Stomach (tissue), 9 donors: Measurements from ENCODE around the gene SLC7A14. TPM values are rescaled to one million over a fixed set of nuclear protein-coding genes. Genes with fewer than 3 reads are reported as not detected.
A peak's percentile ranks its signal among the peaks of the same experiment; 100 is the strongest.

Source experiments
- DNase-seq, 2 donors: peaks; one replicate each; pipeline versions ENCODE4 v3.0.0 to v3.0.0-alpha.2; 2013 to 2019
- H3K27ac ChIP-seq, 5 donors: fragments of 200-600 bp in 4 of 5; sonication (generic) in 4 of 5; one replicate each; pipeline ENCODE4 v1.5.1; 2013 to 2019; ENCODE audit warnings: mild to moderate bottlenecking in 1 of 5, moderate library complexity in 1 of 5
- H3K27me3 ChIP-seq, 3 donors: fragments of 200-600 bp; sonication (generic); one replicate each; pipeline ENCODE4 v1.5.1; 2017 to 2019; ENCODE audit warnings: mixed run types in 1 of 3
- H3K36me3 ChIP-seq, 4 donors: fragments of 200-600 bp; sonication (generic); 1 replicate in 3 of 4; 2 replicates in 1 of 4; pipeline ENCODE4 v1.5.1; 2016 to 2019
- H3K4me1 ChIP-seq, 4 donors: fragments of 200-600 bp; sonication (generic); one replicate each; pipeline ENCODE4 v1.5.1; 2016 to 2019
- H3K4me3 ChIP-seq, 4 donors: fragments of 200-600 bp; sonication (generic) in 3 of 4; one replicate each; pipeline ENCODE4 v1.5.1; 2016 to 2019; ENCODE audit warnings: mild to moderate bottlenecking in 1 of 4
- H3K9me3 ChIP-seq, 4 donors: fragments of 200-600 bp; sonication (generic); one replicate each; pipeline ENCODE4 v1.5.1; 2016 to 2019
- EP300 ChIP-seq: sonication (generic); formaldehyde crosslinking; IDR thresholded peaks from one replicate; pipeline ENCODE4 v1.6.1; 2017; ENCODE audit warnings: antibody characterized with exemption
- POLR2A ChIP-seq, 4 donors: fragments of 450-650 bp; IDR thresholded peaks; one replicate each; pipeline ENCODE4 v1.6.1; 2016; ENCODE audit warnings: antibody characterized with exemption in 4 of 4, control low read depth in 2 of 4, mild to moderate bottlenecking in 1 of 4, moderate library complexity in 1 of 4
- POLR2AphosphoS5 ChIP-seq, 3 donors: sonication (generic); formaldehyde crosslinking; IDR thresholded peaks; one replicate each; pipeline ENCODE4 v1.6.1; 2016; ENCODE audit warnings: antibody characterized with exemption in 3 of 3
- WGBS, 5 donors: extraction: QIAGEN DNeasy Blood & Tissue Kit in 3 of 5; methylation state at CpG; one replicate each; pipeline versions ENCODE4 v1.1.5 to v1.1.7; 2013 to 2018; 5-methylcytosine and 5-hydroxymethylcytosine counted together
- intact Hi-C: fragments of 100-400 bp; cut with DNase I; formaldehyde crosslinking; loops from one replicate; pipeline ENCODE4 v1.15.1; 2023; ENCODE audit warnings: low total_unique reads
- polyA plus RNA-seq, 3 donors: library from polyadenylated mRNA; stranded (reverse); fragments of 200-250 nt; gene quantifications; one replicate each; pipeline ENCODE4 v1.2.3, GENCODE V29; 2013
- total RNA-seq, 5 donors: library from RNA; depleted of rRNA; stranded (reverse); fragments of >200 nt; gene quantifications; one replicate each; pipeline versions ENCODE4 v1.1.0 to v1.2.3, GENCODE V29; 2014 to 2016
- TF ChIP-seq, protein P1 (sequence below), 7 experiments: fragments of 450-650 bp in 4 of 7; fragments of 200-600 bp in 3 of 7; sonication (generic) in 3 of 7; IDR thresholded peaks; one replicate each; pipeline ENCODE4 v1.5.1; 2016 to 2019; ENCODE audit warnings: antibody characterized with exemption in 7 of 7, control low read depth in 2 of 7, mild to moderate bottlenecking in 1 of 7
- donor health status: healthy with polysubstance abuse.
- donor health status: Bipolar disorder and iron deficiency.
- donor health status: healthy.

SLC7A14 gene
- total and polyA plus RNA-seq, 8 donors, result 0.10 to 2.4 (median 0.43) TPM; not detected in 5

DNA sequence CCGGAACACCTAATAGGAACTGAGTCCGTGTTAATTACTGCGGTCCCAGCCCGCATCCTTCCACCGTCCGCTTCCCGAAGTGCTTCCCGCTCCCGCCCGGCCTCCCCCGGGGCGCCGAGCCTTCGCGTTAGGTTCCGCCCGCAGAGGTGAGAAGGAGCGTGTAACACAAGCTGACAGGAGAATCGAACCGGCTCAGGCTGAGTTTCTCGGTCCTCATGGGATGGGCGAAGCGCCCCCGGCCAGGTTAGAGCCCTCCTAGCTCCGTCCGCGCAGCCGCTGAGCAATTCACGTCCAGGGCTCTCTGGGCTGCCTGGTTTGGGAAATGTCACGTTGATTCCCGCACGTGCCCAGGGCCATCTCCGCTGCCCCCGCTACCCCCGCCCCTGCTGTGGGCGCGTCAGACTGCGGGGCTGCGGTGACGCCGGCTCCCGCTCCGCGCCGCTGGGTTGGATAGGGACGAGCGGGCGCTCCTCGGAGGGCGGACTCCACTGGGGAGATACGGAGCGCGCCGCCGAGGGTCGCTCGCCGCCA, 166.3 kb downstream of the SLC7A14 start:
- WGBS, 5 donors, result 4 to 20% (median 4%) methylated on average over 18 to 58 of the region's 58 CpGs
- H3K27me3 ChIP-seq, result peaks cover 0 to 45% (median 30%) of the 10 kb centered on the region in 3 donors
- DNase-seq, result peak in 1 of 2 donors; percentile 72
- H3K9me3 ChIP-seq, result no peaks in the 10 kb centered on the region
- peak overlapping the region; percentile 19 to 73 (median 56) for H3K27ac ChIP-seq
- H3K36me3 ChIP-seq, result peaks cover 0 to 5% (median 0%) of the 10 kb centered on the region in 4 donors
- peak overlapping the region; percentile 45 to 67 (median 53) for H3K4me3 ChIP-seq
- peaks cover 25 to 27% (median 26%) of the 10 kb centered on the region in 4 donors for H3K4me1 ChIP-seq
- intact Hi-C loops, result loop anchor here (10.0 kb wide), 2 partner anchors 105 to 275 kb away; no protein-coding TSS in a partner anchor
- no peak for TF ChIP-seq POLR2AphosphoS5 (IDR thresholded peaks at IDR 0.05)
- TF ChIP-seq, protein P1, sequence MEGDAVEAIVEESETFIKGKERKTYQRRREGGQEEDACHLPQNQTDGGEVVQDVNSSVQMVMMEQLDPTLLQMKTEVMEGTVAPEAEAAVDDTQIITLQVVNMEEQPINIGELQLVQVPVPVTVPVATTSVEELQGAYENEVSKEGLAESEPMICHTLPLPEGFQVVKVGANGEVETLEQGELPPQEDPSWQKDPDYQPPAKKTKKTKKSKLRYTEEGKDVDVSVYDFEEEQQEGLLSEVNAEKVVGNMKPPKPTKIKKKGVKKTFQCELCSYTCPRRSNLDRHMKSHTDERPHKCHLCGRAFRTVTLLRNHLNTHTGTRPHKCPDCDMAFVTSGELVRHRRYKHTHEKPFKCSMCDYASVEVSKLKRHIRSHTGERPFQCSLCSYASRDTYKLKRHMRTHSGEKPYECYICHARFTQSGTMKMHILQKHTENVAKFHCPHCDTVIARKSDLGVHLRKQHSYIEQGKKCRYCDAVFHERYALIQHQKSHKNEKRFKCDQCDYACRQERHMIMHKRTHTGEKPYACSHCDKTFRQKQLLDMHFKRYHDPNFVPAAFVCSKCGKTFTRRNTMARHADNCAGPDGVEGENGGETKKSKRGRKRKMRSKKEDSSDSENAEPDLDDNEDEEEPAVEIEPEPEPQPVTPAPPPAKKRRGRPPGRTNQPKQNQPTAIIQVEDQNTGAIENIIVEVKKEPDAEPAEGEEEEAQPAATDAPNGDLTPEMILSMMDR (IDR thresholded peaks at IDR 0.05), result no peak
- TF ChIP-seq EP300, result no peak

GRCh38 chr3:170418422-170419398, 167.2 kb downstream of the SLC7A14 start, which contains the start of gene CLDN11:
CLDN11 (plus strand) TSS chr3:170418868; CDS start chr3:170419067, 199 bp downstream.
- Histone ChIP-seq H3K27me3 (peaks cover 0 to 45% (median 30%) of the 10 kb centered on the region in 3 donors), H3K4me3 (peak within 1 kb of the TSS; percentile 45 to 67 (median 53)), H3K4me1 (peaks cover 25 to 27% (median 26%) of the 10 kb centered on the region in 4 donors), H3K36me3 (no peaks in the 10 kb centered on the region), H3K27ac (peak within 1 kb of the TSS; percentile 19 to 73 (median 56)), H3K9me3 (no peaks in the 10 kb centered on the region)
- DNase-seq, result peak in 1 of 2 donors; percentile 78
- WGBS, 5 donors, result 4 to 13% (median 6%) methylated on average over 43 to 79 of the region's 79 CpGs
- intact Hi-C loops, result loop anchor here (10.0 kb wide), 2 partner anchors 104 to 276 kb away; no protein-coding TSS in a partner anchor
- TF ChIP-seq POLR2A (IDR thresholded peaks at IDR 0.05), result no peak
- no peak for TF ChIP-seq EP300
- TF ChIP-seq, protein P1 (IDR thresholded peaks at IDR 0.05), result peak in 1 of 7 experiments; percentile 5
- TF ChIP-seq POLR2AphosphoS5 (IDR thresholded peaks at IDR 0.05), result no peak

GRCh38 chr3:170417090-170417489, 168.8 kb downstream of the SLC7A14 start:
- no peaks in the 10 kb centered on the region for H3K9me3 ChIP-seq
- no peaks in the 10 kb centered on the region for H3K36me3 ChIP-seq
- no peak overlapping the region for H3K27ac ChIP-seq
- DNase-seq, result no peak
- H3K4me1 ChIP-seq, result peaks cover 25 to 27% (median 26%) of the 10 kb centered on the region in 4 donors
- intact Hi-C loops, result loop anchor here (10.0 kb wide), 2 partner anchors 102 to 278 kb away; no protein-coding TSS in a partner anchor
- no peak overlapping the region for H3K4me3 ChIP-seq
- no peak for TF ChIP-seq EP300
- TF ChIP-seq, protein P1 (IDR thresholded peaks at IDR 0.05), result no peak
- no peak for TF ChIP-seq POLR2AphosphoS5 (IDR thresholded peaks at IDR 0.05)
- TF ChIP-seq POLR2A (IDR thresholded peaks at IDR 0.05), result no peak
- WGBS, 5 donors, result 64 to 85% (median 80%) methylated on average over 1 of the region's 1 CpG
- peaks cover 0 to 45% (median 30%) of the 10 kb centered on the region in 3 donors for H3K27me3 ChIP-seq

- peaks cover 0 to 31% (median 17%) of the 10 kb centered on the region in 3 donors for H3K27me3 ChIP-seq
- H3K4me1 ChIP-seq, result peaks cover 11 to 15% (median 12%) of the 10 kb centered on the region in 4 donors
- intact Hi-C loops, result loop anchor here (10.0 kb wide), 2 partner anchors 99 to 281 kb away; no protein-coding TSS in a partner anchor
- no peaks in the 10 kb centered on the region for H3K9me3 ChIP-seq
- DNase-seq, result peak in 1 of 2 donors; percentile 88
- H3K27ac ChIP-seq, result no peak overlapping the region
- TF ChIP-seq EP300, result no peak
- TF ChIP-seq POLR2A (IDR thresholded peaks at IDR 0.05), result no peak
- TF ChIP-seq, protein P1 (IDR thresholded peaks at IDR 0.05), result peak in 5 of 7 experiments; percentile 75 to 90 (median 86)
- TF ChIP-seq POLR2AphosphoS5 (IDR thresholded peaks at IDR 0.05), result peak in 1 of 3 donors; percentile 28
- H3K36me3 ChIP-seq, result no peaks in the 10 kb centered on the region
- 25 to 36% (median 31%) methylated on average over 5 of the region's 5 CpGs for WGBS, 5 donors
- H3K4me3 ChIP-seq, result no peak overlapping the region
These were observed 171.6 kb downstream of the SLC7A14 start for GRCh38 chr3:170414202-170414663.
